GM13976 (cell line): ENCODE results near the gene TAPBP.
"Not testable (repeated sequence)": the region's sequence is repeated elsewhere in the genome, so short reads cannot be mapped to it uniquely, and the experiment has no call there.

ENCODE experiments used
- DNase-seq: peaks from one replicate; pipeline ENCODE4 v3.0.0; 2012; ENCODE audit warnings: low spot score
- in situ Hi-C: fragments of 300-500 bp; cut with MboI; formaldehyde crosslinking; loops from one replicate; pipeline ENCODE4 v1.12.0; 2022; ENCODE audit warnings: low sequenced_read_pairs, mixed read lengths, inconsistent platforms; ENCODE audit not compliant: unreplicated experiment
- TF ChIP-seq, protein P1 (sequence below): IDR thresholded peaks from 2 replicates; pipeline ENCODE4 v1.5.1; 2012; ENCODE audit warnings: borderline replicate concordance, mild to moderate bottlenecking; ENCODE audit not compliant: insufficient read depth; ENCODE audit errors: extremely low read depth, missing control alignments, control extremely low read depth

TAPBP gene

DNA sequence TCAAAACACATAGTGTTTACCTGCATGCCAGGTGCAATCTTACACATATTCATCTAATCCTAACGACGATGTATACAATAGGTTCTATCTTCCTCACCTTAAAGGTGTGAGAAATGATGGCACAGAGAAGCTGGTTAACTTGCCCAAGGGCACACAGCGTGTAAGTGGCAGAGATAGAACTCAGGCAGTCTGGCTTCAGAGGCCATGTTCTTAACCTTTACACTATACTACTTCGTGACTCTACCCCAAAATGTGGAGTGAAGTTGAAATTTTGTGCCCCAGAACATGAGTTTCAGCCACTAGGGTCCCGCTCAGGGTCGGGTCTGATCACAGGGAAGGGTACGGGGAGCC is 42.8 kb downstream of the TAPBP start:
- DNase-seq, result no peak
- TF ChIP-seq, protein P1, sequence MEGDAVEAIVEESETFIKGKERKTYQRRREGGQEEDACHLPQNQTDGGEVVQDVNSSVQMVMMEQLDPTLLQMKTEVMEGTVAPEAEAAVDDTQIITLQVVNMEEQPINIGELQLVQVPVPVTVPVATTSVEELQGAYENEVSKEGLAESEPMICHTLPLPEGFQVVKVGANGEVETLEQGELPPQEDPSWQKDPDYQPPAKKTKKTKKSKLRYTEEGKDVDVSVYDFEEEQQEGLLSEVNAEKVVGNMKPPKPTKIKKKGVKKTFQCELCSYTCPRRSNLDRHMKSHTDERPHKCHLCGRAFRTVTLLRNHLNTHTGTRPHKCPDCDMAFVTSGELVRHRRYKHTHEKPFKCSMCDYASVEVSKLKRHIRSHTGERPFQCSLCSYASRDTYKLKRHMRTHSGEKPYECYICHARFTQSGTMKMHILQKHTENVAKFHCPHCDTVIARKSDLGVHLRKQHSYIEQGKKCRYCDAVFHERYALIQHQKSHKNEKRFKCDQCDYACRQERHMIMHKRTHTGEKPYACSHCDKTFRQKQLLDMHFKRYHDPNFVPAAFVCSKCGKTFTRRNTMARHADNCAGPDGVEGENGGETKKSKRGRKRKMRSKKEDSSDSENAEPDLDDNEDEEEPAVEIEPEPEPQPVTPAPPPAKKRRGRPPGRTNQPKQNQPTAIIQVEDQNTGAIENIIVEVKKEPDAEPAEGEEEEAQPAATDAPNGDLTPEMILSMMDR, result no peak
- in situ Hi-C loops, result no loop called here

DNA sequence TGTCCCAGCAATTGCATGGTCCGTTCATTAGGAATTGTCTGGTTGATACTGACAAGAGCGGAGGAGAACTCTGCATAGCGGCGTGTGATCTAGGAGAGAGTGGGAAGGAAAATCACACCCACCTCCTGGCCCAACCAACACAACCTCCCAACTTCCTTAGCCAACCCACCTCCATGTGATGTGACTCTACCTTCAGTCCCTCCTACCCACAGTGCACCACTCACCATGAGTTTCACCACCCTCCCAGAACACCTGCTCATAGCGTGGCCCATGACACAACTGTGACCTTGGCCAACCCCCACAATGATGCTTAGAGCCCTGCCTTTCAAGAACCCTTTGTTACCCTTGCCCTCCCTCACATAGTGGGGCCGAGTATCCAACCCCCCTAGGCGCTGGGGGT is 49.9 kb downstream of the TAPBP start:
- in situ Hi-C loops, result no loop called here
- TF ChIP-seq, protein P1, result no peak
- DNase-seq, result no peak

DNA sequence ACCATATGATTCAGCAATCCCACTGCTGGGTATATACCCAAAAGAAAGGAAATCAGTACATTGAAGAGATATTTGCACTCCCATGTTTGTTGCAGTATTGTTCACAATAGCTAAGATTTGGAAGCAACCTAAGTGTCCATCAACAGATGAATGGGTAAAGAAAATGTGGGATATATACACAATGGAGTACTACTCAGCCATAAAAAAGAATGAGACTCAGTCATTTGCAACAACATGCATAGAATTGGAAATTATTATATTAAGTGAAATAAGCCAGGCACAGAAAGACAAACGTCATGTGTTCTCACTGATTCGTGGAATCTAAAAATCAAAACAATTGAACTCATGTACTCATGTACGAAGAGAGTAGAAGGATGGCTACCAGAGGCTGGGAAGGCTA is 51.4 kb downstream of the TAPBP start:
- in situ Hi-C loops, DNase-seq: not testable (repeated sequence)

DNA sequence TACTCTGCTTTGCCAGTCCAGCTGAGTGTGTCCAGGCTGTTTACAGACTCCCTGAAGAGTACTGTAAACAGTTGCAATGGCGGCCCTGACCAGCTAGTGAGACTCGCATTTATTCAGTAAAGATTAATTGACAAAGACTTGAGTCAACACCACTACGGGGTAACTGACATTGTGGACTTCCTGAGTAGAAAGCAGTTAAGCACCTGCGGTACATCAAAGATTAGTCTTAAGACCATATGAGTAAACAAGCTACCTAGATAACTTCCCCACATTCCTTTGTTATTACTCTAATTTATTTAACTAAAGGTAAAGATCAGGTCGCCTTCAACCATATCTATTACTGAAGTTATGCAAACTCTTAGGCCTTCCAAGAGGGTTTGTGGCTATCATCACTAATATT is 54.8 kb downstream of the TAPBP start:
- no peak for DNase-seq
- in situ Hi-C loops, result no loop called here
- TF ChIP-seq, protein P1, result no peak

DNA sequence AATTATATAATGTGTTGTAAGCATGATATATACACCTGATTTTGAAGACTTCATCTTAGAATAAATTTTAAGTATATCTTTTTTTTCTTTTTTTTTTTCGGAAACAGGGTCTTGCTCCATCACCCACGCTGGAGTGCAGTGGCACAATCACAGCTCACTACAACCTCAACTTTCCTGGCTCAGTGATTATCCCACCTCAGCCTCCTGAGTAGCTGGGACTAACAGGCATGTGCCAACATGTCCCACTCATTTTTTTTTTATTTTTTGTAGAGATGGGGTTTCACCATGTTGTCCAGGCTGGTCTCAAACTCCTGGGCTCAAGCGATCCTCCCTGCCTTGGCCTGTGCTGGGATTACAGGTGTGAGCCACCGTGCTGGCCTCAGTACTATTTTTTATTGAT is 59.3 kb downstream of the TAPBP start:
- in situ Hi-C loops, result no loop called here
- TF ChIP-seq, protein P1, result no peak
- DNase-seq, result no peak

DNA sequence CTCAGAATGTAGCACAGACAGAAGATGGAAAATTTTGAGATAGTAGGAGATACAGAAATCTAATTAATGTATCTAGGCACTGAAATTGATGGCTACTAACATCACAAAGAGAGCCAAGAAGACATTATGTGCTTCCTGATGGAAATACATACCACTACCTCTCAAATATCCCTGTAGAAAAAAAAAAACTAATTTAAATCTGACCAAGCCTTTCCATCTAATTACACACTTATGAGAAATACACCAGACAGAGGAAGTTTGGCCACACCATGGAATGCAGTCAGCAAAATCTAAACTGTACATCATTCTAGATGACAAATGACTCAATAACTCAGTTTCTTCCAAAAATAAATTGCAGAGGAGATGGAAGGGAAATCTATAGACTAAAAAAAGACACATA is 61.1 kb downstream of the TAPBP start:
- no peak for DNase-seq
- in situ Hi-C loops, result no loop called here
- TF ChIP-seq, protein P1, result no peak

DNA sequence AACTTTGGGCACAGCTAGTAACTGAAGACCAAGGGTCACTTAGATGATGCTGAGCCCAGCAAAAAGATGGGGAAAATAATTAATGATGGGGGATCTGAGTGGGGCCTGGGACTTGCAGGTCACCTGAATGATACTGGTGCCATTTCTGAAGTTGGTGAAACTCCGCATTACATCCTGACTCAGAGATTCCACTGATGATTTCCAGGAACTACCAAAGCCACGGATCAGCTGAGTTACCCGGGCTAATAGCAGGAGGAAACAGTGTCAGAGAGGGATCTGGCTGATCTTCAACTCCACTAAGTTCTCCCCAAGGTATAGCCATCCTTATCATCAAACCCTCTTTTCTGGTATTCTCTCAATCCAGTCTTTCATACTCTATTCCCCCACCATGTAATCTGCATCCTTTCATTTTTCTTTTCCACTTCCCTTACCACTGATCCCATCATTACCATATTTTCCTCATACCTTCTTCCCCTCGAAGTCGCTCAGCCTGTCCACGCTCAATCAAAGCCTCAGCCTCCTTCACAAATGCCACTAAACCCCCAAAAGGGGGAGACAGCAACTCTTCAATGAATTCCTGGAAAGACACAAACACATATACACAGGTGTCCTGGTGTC is 62.4 kb downstream of the TAPBP start:
- TF ChIP-seq, protein P1, result no peak
- no peak for DNase-seq
- in situ Hi-C loops, result no loop called here
